ENCODE results near the gene CIBAR2. TPM values are rescaled to one million over a fixed set of nuclear protein-coding genes. Genes with fewer than 3 reads are reported as not detected.

The CIBAR2 gene
- total and polyA plus RNA-seq, 9 of the 15 experiments (the other 6 are each of a cell fraction or from before 2014, with no cell fraction given), result not detected

DNA sequence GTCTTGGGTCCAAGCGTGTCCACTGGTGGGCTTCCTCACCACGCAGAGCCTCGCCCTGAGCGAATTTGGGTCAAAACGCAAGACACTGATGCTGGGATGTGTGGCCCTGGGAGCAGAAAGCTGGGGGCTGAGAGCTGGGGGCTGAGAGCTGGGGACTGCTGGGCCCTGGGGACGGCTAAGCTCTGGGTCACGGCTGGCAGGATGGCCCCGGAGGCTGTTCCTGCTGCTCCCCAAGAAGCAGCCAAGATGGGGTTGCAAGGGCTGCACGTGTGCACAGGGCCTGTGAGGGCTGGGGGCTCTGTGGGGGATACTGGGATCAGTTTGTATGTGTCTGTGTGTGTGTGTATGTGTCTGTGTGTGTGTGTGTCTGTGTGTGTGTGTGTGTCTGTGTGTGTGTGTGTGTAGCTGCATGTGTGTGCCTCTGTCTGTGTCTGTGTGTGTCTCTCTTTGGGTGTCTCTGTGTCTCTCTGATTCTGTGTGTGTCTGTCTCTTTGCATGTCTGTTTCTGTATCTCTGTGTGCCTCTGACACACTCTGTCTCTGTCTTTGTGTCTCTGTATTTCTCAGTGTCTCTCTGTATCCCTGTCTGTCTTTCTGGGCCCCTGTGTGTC, 38.2 kb upstream of the CIBAR2 start:
- H3K79me2 ChIP-seq (ENCODE audit: control insufficient read depth, insufficient read depth, low read length), result no peaks in the 10 kb centered on the region
- H3K27me3 ChIP-seq (ENCODE audit: control insufficient read depth in 2 of 2, insufficient read depth in 2 of 2, low read length in 2 of 2), result peaks cover 21 to 58% of the 10 kb centered on the region in 2 experiments
- no TSS peak for BruUV-seq (replicated peaks)
- H3K4me1 ChIP-seq (replicated peaks in 1 of 2; ENCODE audit: control insufficient read depth in 2 of 2, insufficient read depth in 2 of 2, low read length in 2 of 2), result peaks cover 17 to 38% of the 10 kb centered on the region in 2 experiments; a peak in 4 of 5 replicates
- H3K4me2 ChIP-seq (ENCODE audit: insufficient read depth, low read length), result no peak overlapping the region
- H3K36me3 ChIP-seq (ENCODE audit: control insufficient read depth, insufficient read depth, low read length), result no peaks in the 10 kb centered on the region
- WGBS (ENCODE audit: insufficient coverage, low coverage, missing lambda C conversion rate), result 20% methylated on average over 7 of the region's 9 CpGs
- no peak for DNase-seq (ENCODE audit: extremely low read depth in 1 of 4, low spot score in 3 of 4)
- H2AFZ ChIP-seq (ENCODE audit: low read depth, low read length), result no peak overlapping the region
- CTCF ChIA-PET (ENCODE audit: low intra/inter-chr PET ratio), result no interaction called here
- H3K9me1 ChIP-seq (ENCODE audit: control insufficient read depth, insufficient read depth, low read length), result no peaks in the 10 kb centered on the region
- no peak overlapping the region for H3K27ac ChIP-seq (ENCODE audit: extremely low read depth, low read depth, low read length)
- FAIRE-seq, result peak; percentile 15
- no peak overlapping the region for H3K9ac ChIP-seq (ENCODE audit: insufficient read depth in 1 of 2, low read depth in 2 of 2, low read length in 2 of 2)
- POLR2A ChIA-PET, result interaction anchor here (0.5 to 1.5 kb wide), 5 partner anchors 9 to 167 kb away, joined by 3 to 6 read pairs (median 3); no protein-coding TSS in a partner anchor
- H3K4me3 ChIP-seq, result no peak overlapping the region
- ATAC-seq, result no peak
- H3K9me3 ChIP-seq (replicated peaks; ENCODE audit: control insufficient read depth, insufficient read depth, low read depth, low read length), result no peaks in the 10 kb centered on the region
- H4K20me1 ChIP-seq (replicated peaks; ENCODE audit: control insufficient read depth, insufficient read depth, low read length), result peaks cover 28% of the 10 kb centered on the region
- intact Hi-C loops (cut with micrococcal nuclease), result no loop called here
- in situ Hi-C loops (cut with MboI), result no loop called here
- TF ChIP-seq ARID1B (IDR thresholded peaks at IDR 0.05) (no peak), MXI1 (IDR thresholded peaks at IDR 0.05; ENCODE audit: low read depth, low read length) (no peak), LARP7 (IDR thresholded peaks at IDR 0.05) (0 out of 2 replicates have a peak, but pooled peaks have one; percentile 45), ZNF431 (CRISPR knock-in tag; IDR thresholded peaks at IDR 0.05) (no peak), HLTF (IDR thresholded peaks at IDR 0.05) (0 out of 2 replicates have a peak, but pooled peaks have one; percentile 35), BCOR (IDR thresholded peaks at IDR 0.05) (peak; percentile 31; the same call in 1 of the 2 replicates), POLR2H (tag; IDR thresholded peaks at IDR 0.05; ENCODE audit: low read depth) (no peak), HDAC1 (IDR thresholded peaks at IDR 0.05) (0 out of 4 replicates have a peak, but pooled peaks of 1 of the 2 experiments have one; percentile 23), SMC3 (conservative IDR thresholded peaks at IDR 0.05; ENCODE audit: insufficient read depth, low read depth, low read length) (no peak)
- TF ChIP-seq, protein P1, sequence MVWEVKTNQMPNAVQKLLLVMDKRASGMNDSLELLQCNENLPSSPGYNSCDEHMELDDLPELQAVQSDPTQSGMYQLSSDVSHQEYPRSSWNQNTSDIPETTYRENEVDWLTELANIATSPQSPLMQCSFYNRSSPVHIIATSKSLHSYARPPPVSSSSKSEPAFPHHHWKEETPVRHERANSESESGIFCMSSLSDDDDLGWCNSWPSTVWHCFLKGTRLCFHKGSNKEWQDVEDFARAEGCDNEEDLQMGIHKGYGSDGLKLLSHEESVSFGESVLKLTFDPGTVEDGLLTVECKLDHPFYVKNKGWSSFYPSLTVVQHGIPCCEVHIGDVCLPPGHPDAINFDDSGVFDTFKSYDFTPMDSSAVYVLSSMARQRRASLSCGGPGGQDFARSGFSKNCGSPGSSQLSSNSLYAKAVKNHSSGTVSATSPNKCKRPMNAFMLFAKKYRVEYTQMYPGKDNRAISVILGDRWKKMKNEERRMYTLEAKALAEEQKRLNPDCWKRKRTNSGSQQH (CRISPR knock-in tag; IDR thresholded peaks at IDR 0.05), result 0 out of 2 replicates have a peak, but pooled peaks have one; percentile 60
- TF ChIP-seq, protein P2, sequence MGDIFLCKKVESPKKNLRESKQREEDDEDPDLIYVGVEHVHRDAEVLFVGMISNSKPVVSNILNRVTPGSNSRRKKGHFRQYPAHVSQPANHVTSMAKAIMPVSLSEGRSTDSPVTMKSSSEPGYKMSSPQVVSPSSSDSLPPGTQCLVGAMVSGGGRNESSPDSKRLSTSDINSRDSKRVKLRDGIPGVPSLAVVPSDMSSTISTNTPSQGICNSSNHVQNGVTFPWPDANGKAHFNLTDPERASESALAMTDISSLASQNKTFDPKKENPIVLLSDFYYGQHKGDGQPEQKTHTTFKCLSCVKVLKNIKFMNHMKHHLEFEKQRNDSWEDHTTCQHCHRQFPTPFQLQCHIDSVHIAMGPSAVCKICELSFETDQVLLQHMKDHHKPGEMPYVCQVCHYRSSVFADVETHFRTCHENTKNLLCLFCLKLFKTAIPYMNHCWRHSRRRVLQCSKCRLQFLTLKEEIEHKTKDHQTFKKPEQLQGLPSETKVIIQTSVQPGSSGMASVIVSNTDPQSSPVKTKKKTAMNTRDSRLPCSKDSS (IDR thresholded peaks at IDR 0.05; ENCODE audit: low read depth, partially characterized antibody), result no peak
- TF ChIP-seq, protein P3, sequence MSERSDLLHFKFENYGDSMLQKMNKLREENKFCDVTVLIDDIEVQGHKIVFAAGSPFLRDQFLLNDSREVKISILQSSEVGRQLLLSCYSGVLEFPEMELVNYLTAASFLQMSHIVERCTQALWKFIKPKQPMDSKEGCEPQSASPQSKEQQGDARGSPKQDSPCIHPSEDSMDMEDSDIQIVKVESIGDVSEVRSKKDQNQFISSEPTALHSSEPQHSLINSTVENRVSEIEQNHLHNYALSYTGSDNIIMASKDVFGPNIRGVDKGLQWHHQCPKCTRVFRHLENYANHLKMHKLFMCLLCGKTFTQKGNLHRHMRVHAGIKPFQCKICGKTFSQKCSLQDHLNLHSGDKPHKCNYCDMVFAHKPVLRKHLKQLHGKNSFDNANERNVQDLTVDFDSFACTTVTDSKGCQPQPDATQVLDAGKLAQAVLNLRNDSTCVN (CRISPR knock-in tag; IDR thresholded peaks at IDR 0.05), result peak; percentile 45; the same call in 1 of the 2 replicates
- TF ChIP-seq, protein P4, sequence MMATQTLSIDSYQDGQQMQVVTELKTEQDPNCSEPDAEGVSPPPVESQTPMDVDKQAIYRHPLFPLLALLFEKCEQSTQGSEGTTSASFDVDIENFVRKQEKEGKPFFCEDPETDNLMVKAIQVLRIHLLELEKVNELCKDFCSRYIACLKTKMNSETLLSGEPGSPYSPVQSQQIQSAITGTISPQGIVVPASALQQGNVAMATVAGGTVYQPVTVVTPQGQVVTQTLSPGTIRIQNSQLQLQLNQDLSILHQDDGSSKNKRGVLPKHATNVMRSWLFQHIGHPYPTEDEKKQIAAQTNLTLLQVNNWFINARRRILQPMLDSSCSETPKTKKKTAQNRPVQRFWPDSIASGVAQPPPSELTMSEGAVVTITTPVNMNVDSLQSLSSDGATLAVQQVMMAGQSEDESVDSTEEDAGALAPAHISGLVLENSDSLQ (IDR thresholded peaks at IDR 0.05), result no peak
- TF ChIP-seq, protein P5, sequence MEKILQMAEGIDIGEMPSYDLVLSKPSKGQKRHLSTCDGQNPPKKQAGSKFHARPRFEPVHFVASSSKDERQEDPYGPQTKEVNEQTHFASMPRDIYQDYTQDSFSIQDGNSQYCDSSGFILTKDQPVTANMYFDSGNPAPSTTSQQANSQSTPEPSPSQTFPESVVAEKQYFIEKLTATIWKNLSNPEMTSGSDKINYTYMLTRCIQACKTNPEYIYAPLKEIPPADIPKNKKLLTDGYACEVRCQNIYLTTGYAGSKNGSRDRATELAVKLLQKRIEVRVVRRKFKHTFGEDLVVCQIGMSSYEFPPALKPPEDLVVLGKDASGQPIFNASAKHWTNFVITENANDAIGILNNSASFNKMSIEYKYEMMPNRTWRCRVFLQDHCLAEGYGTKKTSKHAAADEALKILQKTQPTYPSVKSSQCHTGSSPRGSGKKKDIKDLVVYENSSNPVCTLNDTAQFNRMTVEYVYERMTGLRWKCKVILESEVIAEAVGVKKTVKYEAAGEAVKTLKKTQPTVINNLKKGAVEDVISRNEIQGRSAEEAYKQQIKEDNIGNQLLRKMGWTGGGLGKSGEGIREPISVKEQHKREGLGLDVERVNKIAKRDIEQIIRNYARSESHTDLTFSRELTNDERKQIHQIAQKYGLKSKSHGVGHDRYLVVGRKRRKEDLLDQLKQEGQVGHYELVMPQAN (IDR thresholded peaks at IDR 0.05; ENCODE audit: borderline replicate concordance), result 0 out of 2 replicates have a peak, but pooled peaks have one; percentile 36

All from K562 (cell line).